Panc1 (cell line): ENCODE measurements around the gene VAV3.

Experiments used
- CTCF ChIP-seq: fragments of 450-650 bp; IDR thresholded peaks from 2 replicates; pipeline ENCODE4 v1.5.1; 2017; ENCODE audit warnings: mild to moderate bottlenecking
- POLR2AphosphoS5 ChIP-seq: IDR thresholded peaks from 2 replicates; pipeline ENCODE4 v1.6.1; 2012; ENCODE audit warnings: mild to moderate bottlenecking, low read depth, low read length, moderate library complexity
- REST ChIP-seq, 2 experiments: IDR thresholded peaks; 2 replicates each; pipeline ENCODE4 v1.6.1; 2011 to 2012; ENCODE audit warnings: low read depth in 2 of 2, control low read depth in 1 of 2, low read length in 1 of 2, mild to moderate bottlenecking in 1 of 2, moderate library complexity in 1 of 2; ENCODE audit not compliant: insufficient read depth in 1 of 2
- SIN3A ChIP-seq: IDR thresholded peaks from 2 replicates; pipeline ENCODE4 v1.6.1; 2012; ENCODE audit warnings: low read depth, mild to moderate bottlenecking, low read length, moderate library complexity, borderline replicate concordance; ENCODE audit not compliant: insufficient read depth

- TF ChIP-seq CTCF, result no peak
- no peak for TF ChIP-seq POLR2AphosphoS5
- no peak for TF ChIP-seq REST (IDR thresholded peaks at IDR 0.05; ENCODE audit: insufficient read depth in 1 of 2, low read depth in 2 of 2, low read length in 1 of 2)
- no peak for TF ChIP-seq SIN3A
Measured at GRCh38 chr1:107993920-107994319, 28.9 kb upstream of the VAV3 start.
